Ovary (tissue), 9 donors: ENCODE measurements around the gene TLR3. TPM values are rescaled to one million over a fixed set of nuclear protein-coding genes. Genes with fewer than 3 reads are reported as not detected.
"Not testable (repeated sequence)": the region's sequence is repeated elsewhere in the genome, so short reads cannot be mapped to it uniquely, and the experiment has no call there.

Source experiments
- DNase-seq, 5 donors: peaks; one replicate each; pipeline ENCODE4 v3.0.0-alpha.2; 2019 to 2020
- H3K27ac ChIP-seq, 2 donors: fragments of 200-600 bp; one replicate each; pipeline versions ENCODE4 v1.5.1 to v1.8.0; 2019 to 2022
- H3K27me3 ChIP-seq: fragments of 200-600 bp; one replicate; pipeline ENCODE4 v1.8.0; 2022
- H3K36me3 ChIP-seq: fragments of 200-600 bp; sonication (generic); one replicate; pipeline ENCODE4 v1.5.1; 2019
- H3K4me1 ChIP-seq: one replicate; pipeline ENCODE4 v1.8.1; 2013; ENCODE audit warnings: mild to moderate bottlenecking, moderate library complexity; ENCODE audit not compliant: insufficient read depth
- H3K4me3 ChIP-seq: fragments of 200-600 bp; sonication (generic); one replicate; pipeline ENCODE4 v1.5.1; 2017
- H3K9me3 ChIP-seq, 2 donors: fragments of 200-600 bp in 1 of 2; sonication (generic) in 1 of 2; one replicate each; pipeline versions ENCODE4 v1.5.1 to v1.8.1; 2013 to 2019; ENCODE audit warnings: mild to moderate bottlenecking in 1 of 2, moderate library complexity in 1 of 2
- EP300 ChIP-seq: sonication (generic); formaldehyde crosslinking; IDR thresholded peaks from one replicate; pipeline ENCODE4 v1.6.1; 2017; ENCODE audit warnings: antibody characterized with exemption
- POLR2A ChIP-seq: fragments of 450-650 bp; IDR thresholded peaks from one replicate; pipeline ENCODE4 v1.6.1; 2017; ENCODE audit warnings: antibody characterized with exemption, mild to moderate bottlenecking, moderate library complexity
- WGBS, 3 donors: extraction: QIAGEN DNeasy Blood & Tissue Kit in 1 of 3; methylation state at CpG; one replicate each; pipeline versions ENCODE4 v1.1.5 to v1.1.7; 2013 to 2017; 5-methylcytosine and 5-hydroxymethylcytosine counted together
- intact Hi-C, 4 donors: fragments of 100-400 bp; cut with DNase I; formaldehyde crosslinking; loops; one replicate each; pipeline versions ENCODE4 v1.11.0 to v1.15.1; 2022 to 2023
- polyA plus RNA-seq, 2 donors: library from polyadenylated mRNA; stranded (reverse); fragments of 200-250 nt in 1 of 2; fragments of 350-450 nt in 1 of 2; fragmentation: Illumina TruSeq in 1 of 2; extraction: RNeasy Lipid Tissue Mini Kit (QIAGEN cat#74804) in 1 of 2; gene quantifications; one replicate each; pipeline ENCODE4 v1.2.3, GENCODE V29; 2013 to 2014
- total RNA-seq, 7 donors: library from RNA; depleted of rRNA in 2 of 7; stranded (reverse); fragments of >200 nt in 2 of 7; fragmentation: NEBNext Ultra II Directional in 3 of 7; extraction: Animal tissue kit (Norgen Biotek cat#: 25700) in 3 of 7; gene quantifications; one replicate each; pipeline versions ENCODE4 v1.1.0 to v1.2.4, GENCODE V29; 2016 to 2023
- TF ChIP-seq, protein P1 (sequence below), 3 donors: fragments of 450-650 bp in 2 of 3; fragments of 200-600 bp in 1 of 3; IDR thresholded peaks; one replicate each; pipeline versions ENCODE4 v1.5.1 to v1.8.0; 2016 to 2022; ENCODE audit warnings: antibody characterized with exemption in 3 of 3, mild to moderate bottlenecking in 1 of 3
- donor health status: DM: no; HTN: no; CAD: no; lungs with moderate emphysema.
- donor health status: DM: no; HTN: no; CAD: no.
- donor health status: Bipolar disorder and iron deficiency.
- donor health status: DM: yes; HTN: yes; CAD: no.
- donor health status: DM: no; HTN: no; CAD: no.
- donor health status: DM: yes; HTN: yes; CAD: no.

TLR3 gene
- total and polyA plus RNA-seq, 9 donors, result 2.2 to 14.8 (median 9.4) TPM

- H3K36me3 ChIP-seq, result no peaks in the 10 kb centered on the region
- H3K27me3 ChIP-seq, result no peaks in the 10 kb centered on the region
- H3K4me3 ChIP-seq, result no peak overlapping the region
- WGBS, 3 donors, result 19 to 25% (median 24%) methylated on average over 12 of the region's 12 CpGs
- peaks cover 5% of the 10 kb centered on the region for H3K4me1 ChIP-seq
- no peak for TF ChIP-seq EP300
- TF ChIP-seq, protein P1, sequence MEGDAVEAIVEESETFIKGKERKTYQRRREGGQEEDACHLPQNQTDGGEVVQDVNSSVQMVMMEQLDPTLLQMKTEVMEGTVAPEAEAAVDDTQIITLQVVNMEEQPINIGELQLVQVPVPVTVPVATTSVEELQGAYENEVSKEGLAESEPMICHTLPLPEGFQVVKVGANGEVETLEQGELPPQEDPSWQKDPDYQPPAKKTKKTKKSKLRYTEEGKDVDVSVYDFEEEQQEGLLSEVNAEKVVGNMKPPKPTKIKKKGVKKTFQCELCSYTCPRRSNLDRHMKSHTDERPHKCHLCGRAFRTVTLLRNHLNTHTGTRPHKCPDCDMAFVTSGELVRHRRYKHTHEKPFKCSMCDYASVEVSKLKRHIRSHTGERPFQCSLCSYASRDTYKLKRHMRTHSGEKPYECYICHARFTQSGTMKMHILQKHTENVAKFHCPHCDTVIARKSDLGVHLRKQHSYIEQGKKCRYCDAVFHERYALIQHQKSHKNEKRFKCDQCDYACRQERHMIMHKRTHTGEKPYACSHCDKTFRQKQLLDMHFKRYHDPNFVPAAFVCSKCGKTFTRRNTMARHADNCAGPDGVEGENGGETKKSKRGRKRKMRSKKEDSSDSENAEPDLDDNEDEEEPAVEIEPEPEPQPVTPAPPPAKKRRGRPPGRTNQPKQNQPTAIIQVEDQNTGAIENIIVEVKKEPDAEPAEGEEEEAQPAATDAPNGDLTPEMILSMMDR (IDR thresholded peaks at IDR 0.05), result peak; percentile 69 to 91 (median 85)
- no peak overlapping the region for H3K27ac ChIP-seq
- peak in 3 of 5 donors; percentile 36 to 70 (median 48) for DNase-seq
- intact Hi-C loops, result loop anchor here in 1 of 4 donors (5.0 kb wide), 1 partner anchor 401 kb away; no protein-coding TSS in a partner anchor
- H3K9me3 ChIP-seq, result no peaks in the 10 kb centered on the region
Observed at GRCh38 chr4:186037692-186038658, 31.0 kb upstream of the TLR3 start.

DNA sequence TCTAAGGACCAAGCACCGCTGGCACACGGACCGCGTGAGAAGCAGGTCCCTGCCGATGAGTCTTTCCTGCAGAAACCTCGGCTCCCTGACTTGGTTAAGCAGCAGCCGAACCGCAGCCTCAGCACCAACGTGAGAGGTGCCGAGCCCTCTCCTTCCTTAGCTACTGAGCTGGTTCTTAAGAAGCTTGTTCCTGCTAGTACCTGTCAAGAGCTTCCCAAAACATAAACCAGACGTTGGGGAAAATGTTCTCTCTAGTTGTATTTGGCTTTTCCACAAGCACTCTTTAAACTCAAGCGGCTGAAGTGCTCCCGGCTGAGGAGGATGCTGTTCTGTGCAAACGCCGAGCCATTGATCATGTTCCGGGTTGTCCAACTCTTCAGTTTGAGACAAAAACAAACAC lies 29.3 kb upstream of the TLR3 start:
- peak overlapping the region; percentile 11 for H3K4me3 ChIP-seq
- 39 to 41% (median 39%) methylated on average over 16 of the region's 16 CpGs for whole genome bisulfite sequencing, 3 donors
- H3K27me3 ChIP-seq, result no peaks in the 10 kb centered on the region
- TF ChIP-seq POLR2A (no peak), EP300 (no peak)
- TF ChIP-seq, protein P1 (IDR thresholded peaks at IDR 0.05), result no peak
- H3K36me3 ChIP-seq, result no peaks in the 10 kb centered on the region
- DNase-seq, result no peak
- peaks cover 5% of the 10 kb centered on the region for H3K4me1 ChIP-seq
- intact Hi-C loops, result loop anchor here in 1 of 4 donors (5.0 kb wide), 1 partner anchor 402 kb away; no protein-coding TSS in a partner anchor
- H3K27ac ChIP-seq, result peak overlapping the region in 1 of 2 donors; percentile 15
- no peaks in the 10 kb centered on the region for H3K9me3 ChIP-seq

- DNase-seq, result no peak
- intact Hi-C loops, result no loop called here
- H3K9me3 ChIP-seq, result no peaks in the 10 kb centered on the region
- H3K27ac ChIP-seq, result no peak overlapping the region
- TF ChIP-seq, protein P1 (IDR thresholded peaks at IDR 0.05), result no peak
- no peak for TF ChIP-seq POLR2A
- TF ChIP-seq EP300, result no peak
- H3K4me3 ChIP-seq, result peak overlapping the region; percentile 11
- H3K27me3 ChIP-seq, result no peaks in the 10 kb centered on the region
- H3K4me1 ChIP-seq, result peaks cover 5% of the 10 kb centered on the region
- no peaks in the 10 kb centered on the region for H3K36me3 ChIP-seq
- WGBS, 3 donors, result 72 to 88% (median 81%) methylated on average over 12 of the region's 12 CpGs
Observed at GRCh38 chr4:186040316-186040715, 28.6 kb upstream of the TLR3 start.

DNA sequence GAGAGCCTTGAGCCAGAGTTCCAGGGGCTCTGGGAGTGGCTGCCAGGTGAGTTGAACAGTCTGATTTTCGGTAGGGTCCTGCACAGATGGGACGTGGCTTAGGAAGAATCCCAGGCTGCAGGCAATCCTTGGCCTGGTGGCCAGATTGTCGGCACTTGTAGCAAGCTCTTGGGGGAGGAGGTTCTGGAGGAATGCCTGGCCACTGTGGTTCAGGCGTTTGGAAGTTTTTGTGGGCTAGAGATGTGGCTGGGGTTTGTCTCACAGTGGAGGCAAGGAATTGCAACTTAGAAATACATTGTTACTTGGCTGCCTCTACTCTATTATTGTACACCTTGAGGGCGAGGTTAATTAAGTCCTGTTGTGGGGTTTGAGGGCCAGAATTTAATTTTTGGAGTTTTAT lies 21.5 kb upstream of the TLR3 start:
- 55 to 81% (median 79%) methylated on average over 5 of the region's 5 CpGs for WGBS, 3 donors

GRCh38 chr4:186050135-186050534 lies 18.8 kb upstream of the TLR3 start:
- H3K36me3 ChIP-seq, H3K4me3 ChIP-seq, H3K27me3 ChIP-seq, H3K4me1 ChIP-seq, intact Hi-C loops, DNase-seq, H3K27ac ChIP-seq, H3K9me3 ChIP-seq: not testable (repeated sequence)
- WGBS, 3 donors, result 57 to 80% (median 71%) methylated on average over 8 of the region's 8 CpGs

More for the DNA sequence above, 21.5 kb upstream of the TLR3 start:
- H3K4me1 ChIP-seq, H3K27me3 ChIP-seq, intact Hi-C loops, H3K9me3 ChIP-seq, H3K36me3 ChIP-seq, DNase-seq, H3K27ac ChIP-seq, H3K4me3 ChIP-seq: not testable (repeated sequence)
